Astrocyte (in vitro differentiated cells and primary cell): ENCODE results near the gene BPIFB3. TPM values are rescaled to one million over a fixed set of nuclear protein-coding genes. Genes with fewer than 3 reads are reported as not detected.

Experiments used
- DNase-seq: peaks from one replicate; pipeline ENCODE4 v3.0.0-alpha.2; 2010; ENCODE audit warnings: low read depth
- FAIRE-seq: peaks from 2 replicates; lab custom pipeline; 2011; peaks lifted over from hg19 to GRCh38; lab: Jason Lieb, UNC
- H2AFZ ChIP-seq: 2 replicates; pipeline ENCODE4 v1.6.0; 2012; ENCODE audit warnings: low read depth, low read length, inconsistent platforms
- H3K27ac ChIP-seq: 2 replicates; pipeline ENCODE4 v1.5.1; 2011; ENCODE audit warnings: low read depth, low read length, inconsistent platforms
- H3K27me3 ChIP-seq: 2 replicates; pipeline ENCODE4 v1.6.0; 2011; ENCODE audit warnings: low read length, inconsistent platforms; ENCODE audit not compliant: insufficient read depth
- H3K36me3 ChIP-seq: 2 replicates; pipeline ENCODE4 v1.5.1; 2011; ENCODE audit warnings: low read length, inconsistent platforms; ENCODE audit not compliant: insufficient read depth
- H3K4me1 ChIP-seq: 2 replicates; pipeline ENCODE4 v1.5.1; 2011; ENCODE audit warnings: low read length, inconsistent platforms; ENCODE audit not compliant: insufficient read depth
- H3K4me2 ChIP-seq: 2 replicates; pipeline ENCODE4 v1.6.0; 2012; ENCODE audit warnings: low read length, inconsistent platforms
- H3K4me3 ChIP-seq: 2 replicates; pipeline ENCODE4 v1.5.1; 2011; ENCODE audit warnings: low read depth, mild to moderate bottlenecking, low read length, inconsistent platforms; ENCODE audit not compliant: insufficient read depth
- H3K79me2 ChIP-seq: 2 replicates; pipeline ENCODE4 v1.6.0; 2012; ENCODE audit warnings: mild to moderate bottlenecking, low read length, inconsistent platforms; ENCODE audit not compliant: insufficient read depth
- H3K9ac ChIP-seq: 2 replicates; pipeline ENCODE4 v1.6.0; 2012; ENCODE audit warnings: mild to moderate bottlenecking, low read length, inconsistent platforms
- H3K9me3 ChIP-seq: 2 replicates; pipeline ENCODE4 v1.5.1; 2012; ENCODE audit warnings: low read depth, mild to moderate bottlenecking, low read length, inconsistent platforms; ENCODE audit not compliant: insufficient read depth
- H4K20me1 ChIP-seq: 2 replicates; pipeline ENCODE4 v1.6.0; 2012; ENCODE audit warnings: low read length, inconsistent platforms; ENCODE audit not compliant: insufficient read depth
- H3K27ac Mint-ChIP-seq: one replicate; pipeline ENCODE4 v1.8.0; 2021; ENCODE audit warnings: mild to moderate bottlenecking, mixed read lengths; ENCODE audit not compliant: unreplicated experiment
- H3K27me3 Mint-ChIP-seq: one replicate; pipeline ENCODE4 v1.8.0; 2021; ENCODE audit warnings: low read depth, mixed read lengths; ENCODE audit not compliant: unreplicated experiment
- H3K36me3 Mint-ChIP-seq: one replicate; pipeline ENCODE4 v1.8.0; 2021; ENCODE audit warnings: low read depth, mixed read lengths; ENCODE audit not compliant: unreplicated experiment
- H3K4me1 Mint-ChIP-seq: one replicate; pipeline ENCODE4 v1.8.0; 2021; ENCODE audit warnings: low read depth, mixed read lengths; ENCODE audit not compliant: unreplicated experiment
- H3K4me3 Mint-ChIP-seq: one replicate; pipeline ENCODE4 v1.8.0; 2021; ENCODE audit warnings: mild to moderate bottlenecking, moderate library complexity, mixed read lengths; ENCODE audit not compliant: unreplicated experiment
- H3K9me3 Mint-ChIP-seq: one replicate; pipeline ENCODE4 v1.8.0; 2021; ENCODE audit warnings: mild to moderate bottlenecking, mixed read lengths; ENCODE audit not compliant: unreplicated experiment
- CTCF ChIP-seq: IDR thresholded peaks from 2 replicates; pipeline ENCODE4 v1.5.1; 2011; ENCODE audit warnings: low read depth, mild to moderate bottlenecking, inconsistent platforms, low read length, moderate library complexity; ENCODE audit not compliant: insufficient read depth
- EZH2 ChIP-seq: IDR thresholded peaks from 2 replicates; pipeline ENCODE4 v1.6.1; 2012; ENCODE audit warnings: mild to moderate bottlenecking, low read length, inconsistent platforms; ENCODE audit not compliant: insufficient read depth
- total RNA-seq: library from RNA; stranded (reverse); gene quantifications from 2 replicates; pipeline ENCODE4 v1.2.1, GENCODE V29; 2021

The BPIFB3 gene
- total RNA-seq, 1 donor from 2014 or later: not detected

- Histone ChIP-seq H2AFZ (no peak within 1 kb of the TSS), H3K4me1 (no peaks in the 10 kb centered on the region), H4K20me1 (no peaks in the 10 kb centered on the region), H3K79me2 (no peaks in the 10 kb centered on the region), H3K4me3 (no peak within 1 kb of the TSS), H3K27me3 (no peaks in the 10 kb centered on the region), H3K9ac (no peak within 1 kb of the TSS), H3K36me3 (no peaks in the 10 kb centered on the region), H3K27ac (no peak within 1 kb of the TSS), H3K9me3 (no peaks in the 10 kb centered on the region), H3K4me2 (no peak within 1 kb of the TSS)
- Mint-ChIP-seq H3K36me3 (no peaks in the 10 kb centered on the region), H3K27me3 (peaks cover 35% of the 10 kb centered on the region), H3K4me3 (no peak within 1 kb of the TSS), H3K4me1 (no peaks in the 10 kb centered on the region), H3K9me3 (peaks cover 2% of the 10 kb centered on the region), H3K27ac (no peak within 1 kb of the TSS)
- no peak for TF ChIP-seq EZH2
- TF ChIP-seq CTCF: no peak
- DNase-seq (no peak), FAIRE-seq (no peak)
Observed at GRCh38 chr20:33007376-33008335, 46.0 kb upstream of the BPIFB3 start, which contains the start of gene BPIFB2. Gene BPIFB2, plus strand, starts transcription at chr20:33007704. Its CDS starts 871 bp downstream, at chr20:33008575.

DNA sequence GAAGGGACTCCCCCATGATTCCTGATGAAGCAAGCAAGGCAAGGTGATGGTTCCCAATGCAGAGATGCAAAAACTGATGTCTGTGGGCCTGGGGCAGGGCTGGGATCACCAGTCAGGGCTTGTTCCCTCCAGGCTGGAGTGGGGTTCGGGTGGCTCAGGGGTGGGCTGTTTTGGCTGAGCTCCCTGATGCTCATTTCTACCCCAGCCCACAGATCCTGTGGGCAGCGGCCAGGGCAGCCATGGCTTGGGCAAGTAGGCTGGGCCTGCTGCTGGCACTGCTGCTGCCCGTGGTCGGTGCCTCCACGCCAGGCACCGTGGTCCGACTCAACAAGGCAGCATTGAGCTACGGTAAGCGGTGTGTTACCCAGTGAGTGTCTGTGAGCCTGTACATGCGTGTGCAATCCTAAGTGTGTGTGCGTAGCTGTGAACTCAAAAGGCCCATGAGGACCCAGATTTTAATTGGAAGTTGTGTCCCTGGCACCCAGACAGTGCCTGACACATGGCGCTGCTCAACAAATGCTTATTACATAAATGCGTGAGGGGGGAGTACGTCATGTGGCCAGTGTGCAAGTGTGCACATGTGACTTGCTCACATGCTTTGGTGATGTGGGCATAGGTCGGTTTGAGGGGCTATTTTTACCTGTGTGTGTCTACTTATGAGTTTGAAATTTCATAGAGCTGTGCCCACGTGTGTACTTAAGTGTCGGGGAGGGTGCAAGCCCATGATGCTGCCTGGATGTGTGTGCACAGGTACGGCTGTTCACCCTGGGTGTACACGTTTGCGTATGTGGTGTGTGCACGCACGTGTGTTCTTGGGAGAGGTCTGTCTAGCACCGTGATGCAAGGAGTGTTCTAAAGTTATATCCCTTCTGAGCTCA lies 45.1 kb upstream of the BPIFB3 start:
- Mint-ChIP-seq H3K4me1 (no peaks in the 10 kb centered on the region), H3K27me3 (peaks cover 31% of the 10 kb centered on the region), H3K36me3 (no peaks in the 10 kb centered on the region), H3K9me3 (peaks cover 2% of the 10 kb centered on the region), H3K27ac (no peak overlapping the region), H3K4me3 (no peak overlapping the region)
- Histone ChIP-seq H3K79me2 (no peaks in the 10 kb centered on the region), H3K9ac (no peak overlapping the region), H3K4me2 (no peak overlapping the region), H3K4me1 (no peaks in the 10 kb centered on the region), H2AFZ (no peak overlapping the region), H3K9me3 (no peaks in the 10 kb centered on the region), H3K36me3 (no peaks in the 10 kb centered on the region), H3K4me3 (no peak overlapping the region), H4K20me1 (no peaks in the 10 kb centered on the region), H3K27me3 (no peaks in the 10 kb centered on the region), H3K27ac (no peak overlapping the region)
- FAIRE-seq (no peak), DNase-seq (no peak)
- TF ChIP-seq EZH2: no peak
